HL-60 (cell line): ENCODE measurements around the gene SCARB2.

Experiments used
- DNase-seq, 2 experiments: peaks; one replicate each; pipeline ENCODE4 v3.0.0-alpha.2; 2010 to 2020; ENCODE audit warnings: low read depth in 1 of 2, low spot score in 1 of 2
- H3K27ac ChIP-seq: fragments of 250-450 bp; sonication (Bioruptor Pico); replicated peaks from 2 replicates; pipeline ENCODE4 v1.5.1; 2020; ENCODE audit warnings: mild to moderate bottlenecking, moderate library complexity
- H3K27me3 ChIP-seq: fragments of 250-450 bp; sonication (Bioruptor Pico); 2 replicates; pipeline ENCODE4 v1.5.1; 2021; ENCODE audit warnings: mild to moderate bottlenecking, moderate library complexity; ENCODE audit not compliant: insufficient read depth, poor library complexity, severe bottlenecking
- H3K4me3 ChIP-seq: replicated peaks from 2 replicates; pipeline ENCODE4 v1.5.1; 2011; ENCODE audit warnings: mild to moderate bottlenecking, control low read depth, low read length; ENCODE audit not compliant: insufficient read depth
- GABPA ChIP-seq: IDR thresholded peaks from 2 replicates; pipeline ENCODE4 v1.6.1; 2012; ENCODE audit warnings: low read depth
- POLR2AphosphoS5 ChIP-seq: IDR thresholded peaks from 2 replicates; pipeline ENCODE4 v1.6.1; 2012; ENCODE audit warnings: low read depth
- SPI1 ChIP-seq: IDR thresholded peaks from 2 replicates; pipeline ENCODE4 v1.6.1; 2012; ENCODE audit warnings: low read depth, mild to moderate bottlenecking, borderline replicate concordance
- TF ChIP-seq, protein P1 (sequence below): IDR thresholded peaks from 2 replicates; pipeline ENCODE4 v1.6.1; 2012; ENCODE audit warnings: low read depth; ENCODE audit not compliant: insufficient replicate concordance
- TF ChIP-seq, protein P2 (sequence below): IDR thresholded peaks from one replicate; pipeline ENCODE4 v1.5.1; 2011; ENCODE audit warnings: low read length, control low read depth, inconsistent platforms; ENCODE audit not compliant: insufficient read depth

SCARB2 gene

DNA sequence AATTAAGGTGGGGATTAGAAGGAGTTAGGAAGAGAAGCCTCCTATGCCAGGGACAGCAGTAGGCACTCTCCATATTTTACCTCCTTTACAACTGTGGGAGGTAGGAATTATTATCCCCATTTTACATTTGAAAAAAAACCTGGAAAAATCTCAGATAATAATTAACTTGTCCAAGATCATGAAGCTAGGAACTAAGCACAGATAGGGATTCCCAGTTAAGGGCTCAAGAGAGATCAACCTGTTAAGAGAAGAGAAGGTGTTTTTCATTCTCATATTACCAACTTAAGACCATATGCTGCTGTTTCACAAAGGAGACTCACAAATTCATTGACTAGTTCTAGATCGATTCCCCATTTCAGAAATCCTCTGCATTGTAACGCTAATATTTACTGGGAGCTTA, 21.8 kb upstream of the SCARB2 start:
- Histone ChIP-seq H3K27ac (no peak overlapping the region), H3K27me3 (no peaks in the 10 kb centered on the region), H3K4me3 (no peak overlapping the region)
- no peak for DNase-seq
- TF ChIP-seq SPI1: no peak
- no peak for TF ChIP-seq GABPA
- TF ChIP-seq, protein P1, sequence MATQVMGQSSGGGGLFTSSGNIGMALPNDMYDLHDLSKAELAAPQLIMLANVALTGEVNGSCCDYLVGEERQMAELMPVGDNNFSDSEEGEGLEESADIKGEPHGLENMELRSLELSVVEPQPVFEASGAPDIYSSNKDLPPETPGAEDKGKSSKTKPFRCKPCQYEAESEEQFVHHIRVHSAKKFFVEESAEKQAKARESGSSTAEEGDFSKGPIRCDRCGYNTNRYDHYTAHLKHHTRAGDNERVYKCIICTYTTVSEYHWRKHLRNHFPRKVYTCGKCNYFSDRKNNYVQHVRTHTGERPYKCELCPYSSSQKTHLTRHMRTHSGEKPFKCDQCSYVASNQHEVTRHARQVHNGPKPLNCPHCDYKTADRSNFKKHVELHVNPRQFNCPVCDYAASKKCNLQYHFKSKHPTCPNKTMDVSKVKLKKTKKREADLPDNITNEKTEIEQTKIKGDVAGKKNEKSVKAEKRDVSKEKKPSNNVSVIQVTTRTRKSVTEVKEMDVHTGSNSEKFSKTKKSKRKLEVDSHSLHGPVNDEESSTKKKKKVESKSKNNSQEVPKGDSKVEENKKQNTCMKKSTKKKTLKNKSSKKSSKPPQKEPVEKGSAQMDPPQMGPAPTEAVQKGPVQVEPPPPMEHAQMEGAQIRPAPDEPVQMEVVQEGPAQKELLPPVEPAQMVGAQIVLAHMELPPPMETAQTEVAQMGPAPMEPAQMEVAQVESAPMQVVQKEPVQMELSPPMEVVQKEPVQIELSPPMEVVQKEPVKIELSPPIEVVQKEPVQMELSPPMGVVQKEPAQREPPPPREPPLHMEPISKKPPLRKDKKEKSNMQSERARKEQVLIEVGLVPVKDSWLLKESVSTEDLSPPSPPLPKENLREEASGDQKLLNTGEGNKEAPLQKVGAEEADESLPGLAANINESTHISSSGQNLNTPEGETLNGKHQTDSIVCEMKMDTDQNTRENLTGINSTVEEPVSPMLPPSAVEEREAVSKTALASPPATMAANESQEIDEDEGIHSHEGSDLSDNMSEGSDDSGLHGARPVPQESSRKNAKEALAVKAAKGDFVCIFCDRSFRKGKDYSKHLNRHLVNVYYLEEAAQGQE: no peak
- TF ChIP-seq POLR2AphosphoS5: no peak
- TF ChIP-seq, protein P2, sequence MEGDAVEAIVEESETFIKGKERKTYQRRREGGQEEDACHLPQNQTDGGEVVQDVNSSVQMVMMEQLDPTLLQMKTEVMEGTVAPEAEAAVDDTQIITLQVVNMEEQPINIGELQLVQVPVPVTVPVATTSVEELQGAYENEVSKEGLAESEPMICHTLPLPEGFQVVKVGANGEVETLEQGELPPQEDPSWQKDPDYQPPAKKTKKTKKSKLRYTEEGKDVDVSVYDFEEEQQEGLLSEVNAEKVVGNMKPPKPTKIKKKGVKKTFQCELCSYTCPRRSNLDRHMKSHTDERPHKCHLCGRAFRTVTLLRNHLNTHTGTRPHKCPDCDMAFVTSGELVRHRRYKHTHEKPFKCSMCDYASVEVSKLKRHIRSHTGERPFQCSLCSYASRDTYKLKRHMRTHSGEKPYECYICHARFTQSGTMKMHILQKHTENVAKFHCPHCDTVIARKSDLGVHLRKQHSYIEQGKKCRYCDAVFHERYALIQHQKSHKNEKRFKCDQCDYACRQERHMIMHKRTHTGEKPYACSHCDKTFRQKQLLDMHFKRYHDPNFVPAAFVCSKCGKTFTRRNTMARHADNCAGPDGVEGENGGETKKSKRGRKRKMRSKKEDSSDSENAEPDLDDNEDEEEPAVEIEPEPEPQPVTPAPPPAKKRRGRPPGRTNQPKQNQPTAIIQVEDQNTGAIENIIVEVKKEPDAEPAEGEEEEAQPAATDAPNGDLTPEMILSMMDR: no peak

DNA sequence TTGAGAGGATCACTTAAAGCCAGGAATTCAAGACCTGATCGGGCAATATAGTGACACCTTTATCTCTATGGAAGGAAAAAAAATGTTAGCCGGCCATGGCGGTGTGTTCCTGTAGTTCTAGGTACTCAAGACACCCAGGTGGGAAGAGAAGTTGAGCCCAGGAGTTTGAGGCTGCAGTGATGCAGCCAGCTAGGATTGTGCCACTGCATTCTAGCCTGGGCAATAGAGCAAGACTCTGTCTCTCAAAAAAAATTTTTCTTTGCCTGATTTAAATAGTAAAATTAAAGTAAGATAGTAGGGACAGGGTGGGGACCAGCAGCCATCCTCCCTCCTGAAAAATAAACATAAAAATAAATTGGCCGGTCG, 21.0 kb upstream of the SCARB2 start:
- no peaks in the 10 kb centered on the region for H3K27me3 ChIP-seq
- DNase-seq: no peak
- no peak overlapping the region for H3K27ac ChIP-seq
- H3K4me3 ChIP-seq: no peak overlapping the region
- TF ChIP-seq, protein P2: no peak
- TF ChIP-seq GABPA (no peak), POLR2AphosphoS5 (no peak), SPI1 (no peak)
- TF ChIP-seq, protein P1: no peak

DNA sequence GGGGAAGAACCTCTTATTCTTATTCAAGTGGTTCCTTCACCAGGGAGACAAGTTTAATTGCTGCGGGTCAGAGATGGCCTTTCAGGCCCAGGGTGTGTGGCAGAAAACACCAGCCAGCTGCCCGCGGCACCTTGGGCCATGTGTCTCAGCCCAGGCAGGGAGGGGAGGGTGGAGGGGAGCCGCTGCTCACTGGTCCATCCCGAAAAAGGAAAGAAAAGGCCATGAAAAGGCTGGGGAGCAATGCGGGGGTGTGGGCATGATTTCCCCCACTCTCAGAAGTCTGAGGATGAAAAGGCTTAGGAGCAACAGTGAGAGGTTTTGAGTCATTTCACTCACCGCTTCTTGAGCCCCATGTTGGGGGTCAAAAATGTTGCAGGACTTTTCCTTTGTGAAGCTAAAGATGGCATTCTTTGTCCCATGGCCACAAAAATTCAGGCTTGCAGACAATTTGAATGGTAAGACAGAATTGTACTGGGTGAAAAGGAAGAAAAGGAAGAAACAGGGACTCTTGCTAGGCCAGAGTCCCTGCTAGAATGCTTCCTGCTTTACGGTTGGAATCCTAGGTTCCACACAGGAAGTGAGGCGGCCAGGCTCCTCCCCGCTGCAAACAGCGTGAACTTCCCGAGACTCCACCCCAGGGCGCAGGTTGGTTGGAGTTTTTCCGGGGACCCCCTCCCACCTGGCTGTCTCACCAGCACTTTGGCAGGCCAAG, 20.5 kb upstream of the SCARB2 start:
- Histone ChIP-seq H3K27me3 (no peaks in the 10 kb centered on the region), H3K4me3 (no peak overlapping the region), H3K27ac (no peak overlapping the region)
- TF ChIP-seq, protein P2: no peak
- TF ChIP-seq, protein P1: no peak
- TF ChIP-seq SPI1: no peak
- no peak for DNase-seq
